HG02981 (cell line): ENCODE measurements around the gene PLEK2.
A peak's percentile ranks its signal among the peaks of the same experiment; 100 is the strongest.

Experiments used
- ATAC-seq: cut with Tn5 transposase; IDR thresholded peaks from one replicate; pipeline ENCODE4 v1.9.1; 2021; ENCODE audit warnings: mild to moderate bottlenecking, moderate library complexity; ENCODE audit not compliant: unreplicated experiment

PLEK2 gene

GRCh38 chr14:67405771-67406170 is 6.2 kb downstream of the PLEK2 start:
- no peak for ATAC-seq

- ATAC-seq = no peak
Observed at GRCh38 chr14:67400434-67400833, 11.5 kb downstream of the PLEK2 start.

GRCh38 chr14:67397536-67397935 is 14.4 kb downstream of the PLEK2 start:
- ATAC-seq = no peak

- no peak for ATAC-seq
Observed at GRCh38 chr14:67396381-67396970, 15.5 kb downstream of the PLEK2 start.

- ATAC-seq = no peak
Observed at GRCh38 chr14:67395876-67396189, 16.1 kb downstream of the PLEK2 start.

GRCh38 chr14:67395086-67395875 is 16.7 kb downstream of the PLEK2 start:
- ATAC-seq = no peak

- no peak for ATAC-seq
Observed at GRCh38 chr14:67393689-67394088, 18.3 kb downstream of the PLEK2 start.

- ATAC-seq = no peak
Observed at GRCh38 chr14:67392800-67393199, 19.2 kb downstream of the PLEK2 start.

GRCh38 chr14:67392123-67392522 is 19.8 kb downstream of the PLEK2 start:
- ATAC-seq = no peak

GRCh38 chr14:67391268-67391667 is 20.7 kb downstream of the PLEK2 start:
- no peak for ATAC-seq

- ATAC-seq = no peak
Observed at GRCh38 chr14:67389811-67390534, 22.0 kb downstream of the PLEK2 start.

- no peak for ATAC-seq
Observed at GRCh38 chr14:67389275-67389674, 22.7 kb downstream of the PLEK2 start.

- ATAC-seq = no peak
Observed at GRCh38 chr14:67387195-67387594, 24.8 kb downstream of the PLEK2 start.

- ATAC-seq = no peak
Observed at GRCh38 chr14:67385618-67386017, 26.3 kb downstream of the PLEK2 start.

- ATAC-seq = no peak
Observed at GRCh38 chr14:67385120-67385519, 26.8 kb downstream of the PLEK2 start.

- no peak for ATAC-seq
Observed at GRCh38 chr14:67377916-67378315, 34.0 kb downstream of the PLEK2 start.

GRCh38 chr14:67373347-67373746 is 38.6 kb downstream of the PLEK2 start:
- ATAC-seq = peak; percentile 71

GRCh38 chr14:67372833-67373232 is 39.1 kb downstream of the PLEK2 start:
- ATAC-seq = no peak

GRCh38 chr14:67371247-67372148 is 40.5 kb downstream of the PLEK2 start:
- no peak for ATAC-seq

GRCh38 chr14:67370830-67371229 is 41.1 kb downstream of the PLEK2 start:
- no peak for ATAC-seq

- no peak for ATAC-seq
Observed at GRCh38 chr14:67365476-67365875, 46.5 kb downstream of the PLEK2 start.
